Activated naive CD4-positive, alpha-beta T cell treated with anti-CD3 and anti-CD28 coated beads, Interleukin-2, amount 50 U/mL, for 24 hours (primary cell): ENCODE data around the gene DPH3.

Source experiments
- H3K27ac Mint-ChIP-seq: one replicate; pipeline ENCODE4 v1.8.0; 2021; ENCODE audit warnings: mild to moderate bottlenecking, mixed read lengths
- H3K27me3 Mint-ChIP-seq: one replicate; pipeline ENCODE4 v1.8.0; 2021; ENCODE audit warnings: mixed read lengths
- H3K36me3 Mint-ChIP-seq: one replicate; pipeline ENCODE4 v1.8.0; 2021; ENCODE audit warnings: mixed read lengths
- H3K4me1 Mint-ChIP-seq: one replicate; pipeline ENCODE4 v1.8.0; 2021; ENCODE audit warnings: mixed read lengths
- H3K4me3 Mint-ChIP-seq: one replicate; pipeline ENCODE4 v1.8.0; 2021; ENCODE audit warnings: mild to moderate bottlenecking, mixed read lengths
- H3K9me3 Mint-ChIP-seq: one replicate; pipeline ENCODE4 v1.8.0; 2021; ENCODE audit warnings: mixed read lengths

The DPH3 gene

GRCh38 chr3:16277471-16277870 is 12.7 kb upstream of the DPH3 start:
- Mint-ChIP-seq H3K27ac (no peak overlapping the region), H3K27me3 (no peaks in the 10 kb centered on the region), H3K36me3 (peaks cover 15% of the 10 kb centered on the region), H3K4me1 (peaks cover 5% of the 10 kb centered on the region), H3K9me3 (no peaks in the 10 kb centered on the region), H3K4me3 (no peak overlapping the region)

- peaks cover 22% of the 10 kb centered on the region for H3K36me3 Mint-ChIP-seq
- no peaks in the 10 kb centered on the region for H3K27me3 Mint-ChIP-seq
- no peak overlapping the region for H3K27ac Mint-ChIP-seq
- no peak overlapping the region for H3K4me3 Mint-ChIP-seq
- H3K9me3 Mint-ChIP-seq, result no peaks in the 10 kb centered on the region
- H3K4me1 Mint-ChIP-seq, result peaks cover 11% of the 10 kb centered on the region
Measured at GRCh38 chr3:16273867-16274266, 9.1 kb upstream of the DPH3 start.

GRCh38 chr3:16272588-16272987 is 7.8 kb upstream of the DPH3 start:
- Mint-ChIP-seq H3K4me3 (no peak overlapping the region), H3K27ac (no peak overlapping the region), H3K4me1 (peaks cover 20% of the 10 kb centered on the region), H3K9me3 (no peaks in the 10 kb centered on the region), H3K27me3 (no peaks in the 10 kb centered on the region), H3K36me3 (peaks cover 17% of the 10 kb centered on the region)

GRCh38 chr3:16270855-16271254 is 6.1 kb upstream of the DPH3 start:
- H3K9me3 Mint-ChIP-seq, result no peaks in the 10 kb centered on the region
- H3K27ac Mint-ChIP-seq, result no peak overlapping the region
- peaks cover 14% of the 10 kb centered on the region for H3K36me3 Mint-ChIP-seq
- no peak overlapping the region for H3K4me3 Mint-ChIP-seq
- peaks cover 38% of the 10 kb centered on the region for H3K4me1 Mint-ChIP-seq
- no peaks in the 10 kb centered on the region for H3K27me3 Mint-ChIP-seq

- Mint-ChIP-seq H3K36me3 (peaks cover 16% of the 10 kb centered on the region), H3K27ac (peak overlapping the region; percentile 90), H3K9me3 (no peaks in the 10 kb centered on the region), H3K4me3 (peak overlapping the region; percentile 95), H3K27me3 (no peaks in the 10 kb centered on the region), H3K4me1 (peaks cover 46% of the 10 kb centered on the region)
Measured at GRCh38 chr3:16266714-16267113, 2.0 kb upstream of the DPH3 start.

- Mint-ChIP-seq H3K9me3 (no peaks in the 10 kb centered on the region), H3K27ac (peak overlapping the region; percentile 99), H3K36me3 (peaks cover 9% of the 10 kb centered on the region), H3K4me1 (peaks cover 41% of the 10 kb centered on the region), H3K4me3 (peak overlapping the region; percentile 95), H3K27me3 (no peaks in the 10 kb centered on the region)
Measured at GRCh38 chr3:16265455-16265786, 678 bp upstream of the DPH3 start.

GRCh38 chr3:16264174-16264707 is 502 bp downstream of the DPH3 start:
- Mint-ChIP-seq H3K4me3 (peak overlapping the region; percentile 95), H3K4me1 (peaks cover 41% of the 10 kb centered on the region), H3K27me3 (no peaks in the 10 kb centered on the region), H3K27ac (peak overlapping the region; percentile 99), H3K36me3 (peaks cover 7% of the 10 kb centered on the region), H3K9me3 (no peaks in the 10 kb centered on the region)

GRCh38 chr3:16262174-16262573 is 2.6 kb downstream of the DPH3 start:
- Mint-ChIP-seq H3K27me3 (no peaks in the 10 kb centered on the region), H3K9me3 (no peaks in the 10 kb centered on the region), H3K36me3 (peaks cover 7% of the 10 kb centered on the region), H3K4me3 (no peak overlapping the region), H3K27ac (no peak overlapping the region), H3K4me1 (peaks cover 33% of the 10 kb centered on the region)

- H3K9me3 Mint-ChIP-seq, result no peaks in the 10 kb centered on the region
- no peak overlapping the region for H3K4me3 Mint-ChIP-seq
- H3K27ac Mint-ChIP-seq, result no peak overlapping the region
- peaks cover 7% of the 10 kb centered on the region for H3K36me3 Mint-ChIP-seq
- no peaks in the 10 kb centered on the region for H3K27me3 Mint-ChIP-seq
- H3K4me1 Mint-ChIP-seq, result peaks cover 20% of the 10 kb centered on the region
Measured at GRCh38 chr3:16260046-16260445, 4.7 kb downstream of the DPH3 start.

- H3K9me3 Mint-ChIP-seq, result no peaks in the 10 kb centered on the region
- H3K4me1 Mint-ChIP-seq, result peaks cover 19% of the 10 kb centered on the region
- no peak overlapping the region for H3K4me3 Mint-ChIP-seq
- no peak overlapping the region for H3K27ac Mint-ChIP-seq
- H3K36me3 Mint-ChIP-seq, result peaks cover 3% of the 10 kb centered on the region
- H3K27me3 Mint-ChIP-seq, result no peaks in the 10 kb centered on the region
Measured at GRCh38 chr3:16258866-16259265, 5.9 kb downstream of the DPH3 start.

GRCh38 chr3:16258177-16258576 is 6.6 kb downstream of the DPH3 start:
- no peak overlapping the region for H3K27ac Mint-ChIP-seq
- no peak overlapping the region for H3K4me3 Mint-ChIP-seq
- H3K4me1 Mint-ChIP-seq, result peaks cover 19% of the 10 kb centered on the region
- no peaks in the 10 kb centered on the region for H3K9me3 Mint-ChIP-seq
- peaks cover 3% of the 10 kb centered on the region for H3K36me3 Mint-ChIP-seq
- H3K27me3 Mint-ChIP-seq, result no peaks in the 10 kb centered on the region

GRCh38 chr3:16257309-16257708 is 7.4 kb downstream of the DPH3 start:
- peaks cover 3% of the 10 kb centered on the region for H3K36me3 Mint-ChIP-seq
- H3K27ac Mint-ChIP-seq, result no peak overlapping the region
- no peaks in the 10 kb centered on the region for H3K27me3 Mint-ChIP-seq
- H3K4me3 Mint-ChIP-seq, result no peak overlapping the region
- H3K4me1 Mint-ChIP-seq, result peaks cover 19% of the 10 kb centered on the region
- no peaks in the 10 kb centered on the region for H3K9me3 Mint-ChIP-seq

GRCh38 chr3:16255726-16256125 is 9.0 kb downstream of the DPH3 start:
- Mint-ChIP-seq H3K27ac (no peak overlapping the region), H3K27me3 (no peaks in the 10 kb centered on the region), H3K4me1 (peaks cover 19% of the 10 kb centered on the region), H3K9me3 (no peaks in the 10 kb centered on the region), H3K36me3 (peaks cover 3% of the 10 kb centered on the region), H3K4me3 (no peak overlapping the region)

GRCh38 chr3:16255326-16255725 is 9.4 kb downstream of the DPH3 start:
- no peak overlapping the region for H3K27ac Mint-ChIP-seq
- no peak overlapping the region for H3K4me3 Mint-ChIP-seq
- peaks cover 19% of the 10 kb centered on the region for H3K4me1 Mint-ChIP-seq
- peaks cover 3% of the 10 kb centered on the region for H3K36me3 Mint-ChIP-seq
- no peaks in the 10 kb centered on the region for H3K9me3 Mint-ChIP-seq
- no peaks in the 10 kb centered on the region for H3K27me3 Mint-ChIP-seq

- H3K36me3 Mint-ChIP-seq, result peaks cover 1% of the 10 kb centered on the region
- H3K27ac Mint-ChIP-seq, result no peak overlapping the region
- peaks cover 18% of the 10 kb centered on the region for H3K4me1 Mint-ChIP-seq
- H3K4me3 Mint-ChIP-seq, result no peak overlapping the region
- H3K27me3 Mint-ChIP-seq, result no peaks in the 10 kb centered on the region
- no peaks in the 10 kb centered on the region for H3K9me3 Mint-ChIP-seq
Measured at GRCh38 chr3:16254916-16255315, 9.8 kb downstream of the DPH3 start.

GRCh38 chr3:16253601-16254000 is 11.1 kb downstream of the DPH3 start:
- peaks cover 7% of the 10 kb centered on the region for H3K4me1 Mint-ChIP-seq
- no peak overlapping the region for H3K27ac Mint-ChIP-seq
- H3K9me3 Mint-ChIP-seq, result no peaks in the 10 kb centered on the region
- H3K36me3 Mint-ChIP-seq, result no peaks in the 10 kb centered on the region
- H3K27me3 Mint-ChIP-seq, result no peaks in the 10 kb centered on the region
- H3K4me3 Mint-ChIP-seq, result no peak overlapping the region

- H3K27ac Mint-ChIP-seq, result no peak overlapping the region
- no peaks in the 10 kb centered on the region for H3K36me3 Mint-ChIP-seq
- H3K9me3 Mint-ChIP-seq, result no peaks in the 10 kb centered on the region
- H3K4me3 Mint-ChIP-seq, result no peak overlapping the region
- H3K27me3 Mint-ChIP-seq, result no peaks in the 10 kb centered on the region
- H3K4me1 Mint-ChIP-seq, result peaks cover 7% of the 10 kb centered on the region
Measured at GRCh38 chr3:16252988-16253387, 11.8 kb downstream of the DPH3 start.
